HFF-Myc (cell line): ENCODE data around the gene FBXL12.

Source experiments
- DNase-seq: peaks from one replicate; pipeline ENCODE4 v3.0.0-alpha.2; 2011; ENCODE audit warnings: low read depth; ENCODE audit errors: extremely low read depth
- H3K4me3 ChIP-seq: replicated peaks from 2 replicates; pipeline ENCODE4 v1.5.1; 2011; ENCODE audit warnings: low read depth, mild to moderate bottlenecking, control low read depth, low read length
- TF ChIP-seq, protein P1 (sequence below): IDR thresholded peaks from 2 replicates; pipeline ENCODE4 v1.5.1; 2012; ENCODE audit warnings: mild to moderate bottlenecking, low read depth, low read length, control low read depth; ENCODE audit errors: missing control alignments

The FBXL12 gene, protein sequence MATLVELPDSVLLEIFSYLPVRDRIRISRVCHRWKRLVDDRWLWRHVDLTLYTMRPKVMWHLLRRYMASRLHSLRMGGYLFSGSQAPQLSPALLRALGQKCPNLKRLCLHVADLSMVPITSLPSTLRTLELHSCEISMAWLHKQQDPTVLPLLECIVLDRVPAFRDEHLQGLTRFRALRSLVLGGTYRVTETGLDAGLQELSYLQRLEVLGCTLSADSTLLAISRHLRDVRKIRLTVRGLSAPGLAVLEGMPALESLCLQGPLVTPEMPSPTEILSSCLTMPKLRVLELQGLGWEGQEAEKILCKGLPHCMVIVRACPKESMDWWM

DNA sequence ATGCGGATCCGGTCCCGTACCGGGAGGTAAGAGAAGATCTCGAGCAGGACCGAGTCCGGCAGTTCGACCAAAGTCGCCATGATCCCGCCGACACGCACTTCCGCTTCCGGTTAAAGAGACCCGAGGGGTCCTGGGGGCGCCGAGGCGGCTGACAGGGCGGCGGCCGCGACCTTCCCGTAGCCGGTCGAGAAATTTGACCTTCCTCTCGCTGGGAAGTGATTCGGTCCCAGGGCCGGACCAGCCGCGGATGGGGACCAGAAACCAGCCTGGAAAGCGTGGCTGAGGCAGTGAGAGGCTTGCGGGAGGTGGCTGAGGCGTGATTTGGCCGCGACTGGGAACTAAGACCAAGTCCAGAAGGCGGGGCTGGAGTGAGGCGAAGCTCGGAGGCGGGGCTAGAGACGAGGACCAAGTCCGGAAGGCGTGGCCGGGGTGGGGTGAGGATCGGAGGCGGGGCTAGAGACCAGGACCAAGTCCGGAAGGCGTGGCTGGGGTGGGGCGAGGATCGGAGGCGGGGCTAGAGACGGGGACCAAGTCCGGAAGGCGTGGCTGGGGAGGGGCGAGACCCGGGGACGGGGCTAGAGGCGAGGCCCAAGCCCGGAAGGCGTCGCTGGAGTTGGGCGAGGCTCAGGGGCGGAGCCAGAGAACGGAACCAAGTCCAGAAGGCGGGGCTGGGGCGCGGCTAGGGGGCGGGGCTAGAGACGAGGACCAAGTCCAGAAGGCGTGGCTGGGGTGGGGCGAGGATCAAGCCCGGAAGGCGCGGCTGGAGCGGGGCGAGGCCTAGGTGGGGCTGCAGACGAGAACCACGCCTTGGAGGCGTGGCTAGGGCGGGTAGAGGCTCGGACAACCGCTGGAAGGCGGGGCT lies at the start of gene FBXL12:
FBXL12 (minus strand) TSS at position 346 of the 862 bp plus-strand sequence; CDS start at position 80, 266 bp downstream.
- DNase-seq: peak; percentile 96
- peak within 1 kb of the TSS; percentile 99 for H3K4me3 ChIP-seq
- TF ChIP-seq, protein P1, sequence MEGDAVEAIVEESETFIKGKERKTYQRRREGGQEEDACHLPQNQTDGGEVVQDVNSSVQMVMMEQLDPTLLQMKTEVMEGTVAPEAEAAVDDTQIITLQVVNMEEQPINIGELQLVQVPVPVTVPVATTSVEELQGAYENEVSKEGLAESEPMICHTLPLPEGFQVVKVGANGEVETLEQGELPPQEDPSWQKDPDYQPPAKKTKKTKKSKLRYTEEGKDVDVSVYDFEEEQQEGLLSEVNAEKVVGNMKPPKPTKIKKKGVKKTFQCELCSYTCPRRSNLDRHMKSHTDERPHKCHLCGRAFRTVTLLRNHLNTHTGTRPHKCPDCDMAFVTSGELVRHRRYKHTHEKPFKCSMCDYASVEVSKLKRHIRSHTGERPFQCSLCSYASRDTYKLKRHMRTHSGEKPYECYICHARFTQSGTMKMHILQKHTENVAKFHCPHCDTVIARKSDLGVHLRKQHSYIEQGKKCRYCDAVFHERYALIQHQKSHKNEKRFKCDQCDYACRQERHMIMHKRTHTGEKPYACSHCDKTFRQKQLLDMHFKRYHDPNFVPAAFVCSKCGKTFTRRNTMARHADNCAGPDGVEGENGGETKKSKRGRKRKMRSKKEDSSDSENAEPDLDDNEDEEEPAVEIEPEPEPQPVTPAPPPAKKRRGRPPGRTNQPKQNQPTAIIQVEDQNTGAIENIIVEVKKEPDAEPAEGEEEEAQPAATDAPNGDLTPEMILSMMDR: no peak

DNA sequence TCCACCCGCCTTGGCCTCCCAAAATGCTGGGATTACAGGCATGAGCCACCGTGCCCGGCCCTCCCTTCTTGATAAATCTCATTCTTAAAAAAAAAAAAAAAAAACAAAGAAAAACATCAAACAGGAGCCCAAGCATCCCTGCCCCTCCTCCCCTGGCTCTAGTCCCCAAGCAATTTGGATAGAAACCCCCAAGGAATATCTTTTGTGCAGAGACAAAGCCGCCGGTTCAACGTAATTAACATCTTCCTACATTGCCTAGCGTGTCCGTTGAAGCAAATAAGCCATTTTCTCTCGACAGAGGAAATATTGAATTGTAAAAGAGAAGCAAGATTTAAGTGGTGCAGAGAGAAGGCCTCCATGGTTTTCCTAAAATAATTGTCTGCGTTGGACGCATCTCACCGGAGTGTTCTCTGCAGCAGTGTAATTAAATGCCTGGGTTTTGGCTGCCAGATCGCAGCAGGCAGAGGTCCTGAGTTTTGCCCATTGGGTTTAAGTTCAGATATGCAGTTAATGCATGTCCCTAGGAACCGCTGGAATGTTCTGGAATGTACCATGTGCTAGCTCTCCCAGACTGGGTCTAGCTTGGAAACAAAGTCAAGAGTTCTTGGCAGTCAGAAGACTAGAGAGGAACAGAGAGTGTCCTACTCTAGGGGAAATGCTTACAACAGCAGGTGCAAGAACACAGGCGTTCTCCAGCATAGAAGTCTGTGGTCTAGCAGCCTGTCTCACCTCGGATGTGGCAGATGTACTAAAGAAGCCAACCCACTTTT lies 47.0 kb upstream of the FBXL12 start:
- no peak overlapping the region for H3K4me3 ChIP-seq
- no peak for DNase-seq
- TF ChIP-seq, protein P1: no peak

DNA sequence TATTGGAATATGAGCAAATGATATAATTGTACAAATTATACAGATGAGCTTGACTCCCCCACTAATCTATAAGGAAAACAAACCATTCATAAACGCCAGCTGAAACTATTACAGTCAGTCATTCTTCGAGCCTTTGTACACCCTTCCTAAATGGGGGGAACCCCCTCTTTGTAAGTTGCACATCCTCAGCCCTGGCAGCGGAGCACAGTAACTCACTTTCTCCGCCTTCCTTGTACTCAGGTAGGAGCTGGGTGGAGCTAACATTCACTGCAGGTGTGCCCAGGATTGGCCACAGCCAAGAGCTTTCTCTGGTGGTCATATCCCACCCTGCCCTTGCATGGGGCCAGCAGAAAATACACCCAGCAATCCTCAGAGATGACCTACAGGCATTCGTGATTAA lies 44.9 kb upstream of the FBXL12 start:
- TF ChIP-seq, protein P1: no peak
- H3K4me3 ChIP-seq: no peak overlapping the region
- no peak for DNase-seq

DNA sequence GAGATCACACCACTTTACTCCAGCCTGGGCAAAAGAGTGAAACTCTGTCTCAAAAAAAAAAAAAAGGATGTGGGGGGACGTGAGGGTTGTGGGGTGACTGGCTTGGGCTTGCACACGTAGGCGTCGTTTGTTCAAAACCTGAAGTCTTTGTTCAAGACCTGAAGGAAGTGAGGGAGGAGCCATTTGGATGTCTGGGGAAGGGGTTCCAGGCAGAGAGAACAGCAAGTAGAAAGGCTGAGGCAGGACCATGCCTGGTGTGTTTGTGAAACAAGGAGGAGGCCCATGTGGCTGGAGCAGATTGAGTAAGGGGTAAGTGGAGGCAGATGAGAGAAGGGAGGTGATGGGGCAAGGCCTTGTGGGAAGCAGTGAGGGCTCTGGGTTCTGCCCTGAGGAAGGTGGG lies 44.1 kb upstream of the FBXL12 start:
- TF ChIP-seq, protein P1: no peak
- no peak for DNase-seq
- no peak overlapping the region for H3K4me3 ChIP-seq

DNA sequence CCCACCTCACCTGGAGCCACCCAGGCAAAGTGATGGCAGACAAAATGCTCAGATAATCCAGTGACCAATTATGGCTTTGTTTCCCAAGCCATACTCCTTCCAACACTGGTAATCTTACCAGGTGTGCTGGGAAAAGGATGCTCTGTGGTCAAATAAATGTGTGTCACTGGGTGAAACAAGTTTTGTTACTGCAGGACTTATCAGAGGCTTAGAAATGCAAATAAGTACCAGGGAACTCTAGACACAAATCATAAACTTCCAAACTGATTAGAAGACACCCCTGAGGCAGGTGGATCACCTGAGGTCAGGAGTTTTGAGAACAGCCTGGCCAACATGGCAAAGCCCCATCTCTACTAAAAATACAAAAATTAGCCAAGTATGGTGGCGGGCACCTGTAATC lies 42.6 kb upstream of the FBXL12 start:
- TF ChIP-seq, protein P1: no peak
- no peak overlapping the region for H3K4me3 ChIP-seq
- no peak for DNase-seq

DNA sequence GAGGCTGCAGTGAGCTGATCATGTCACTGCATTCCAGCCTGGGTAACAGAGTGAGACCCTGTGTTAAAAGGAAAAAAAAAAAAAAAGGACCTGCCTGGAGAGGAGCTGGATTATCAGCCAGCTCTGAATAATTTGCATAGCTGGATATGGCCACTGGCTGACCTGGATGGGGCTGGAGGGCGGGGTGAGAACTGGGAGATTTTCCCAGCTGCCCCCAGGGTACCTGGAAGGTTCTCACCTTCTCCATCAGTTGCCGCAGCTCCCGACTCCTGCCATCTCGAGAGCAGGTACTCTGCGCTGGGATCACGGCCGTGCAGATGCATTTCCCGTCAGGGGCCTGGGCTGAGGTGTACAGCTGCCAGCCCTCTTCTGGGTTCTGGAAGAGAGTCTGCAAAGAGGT lies 41.5 kb upstream of the FBXL12 start:
- H3K4me3 ChIP-seq: no peak overlapping the region
- TF ChIP-seq, protein P1: no peak
- DNase-seq: no peak
